ENCODE measurements around the gene ENAH.

DNA sequence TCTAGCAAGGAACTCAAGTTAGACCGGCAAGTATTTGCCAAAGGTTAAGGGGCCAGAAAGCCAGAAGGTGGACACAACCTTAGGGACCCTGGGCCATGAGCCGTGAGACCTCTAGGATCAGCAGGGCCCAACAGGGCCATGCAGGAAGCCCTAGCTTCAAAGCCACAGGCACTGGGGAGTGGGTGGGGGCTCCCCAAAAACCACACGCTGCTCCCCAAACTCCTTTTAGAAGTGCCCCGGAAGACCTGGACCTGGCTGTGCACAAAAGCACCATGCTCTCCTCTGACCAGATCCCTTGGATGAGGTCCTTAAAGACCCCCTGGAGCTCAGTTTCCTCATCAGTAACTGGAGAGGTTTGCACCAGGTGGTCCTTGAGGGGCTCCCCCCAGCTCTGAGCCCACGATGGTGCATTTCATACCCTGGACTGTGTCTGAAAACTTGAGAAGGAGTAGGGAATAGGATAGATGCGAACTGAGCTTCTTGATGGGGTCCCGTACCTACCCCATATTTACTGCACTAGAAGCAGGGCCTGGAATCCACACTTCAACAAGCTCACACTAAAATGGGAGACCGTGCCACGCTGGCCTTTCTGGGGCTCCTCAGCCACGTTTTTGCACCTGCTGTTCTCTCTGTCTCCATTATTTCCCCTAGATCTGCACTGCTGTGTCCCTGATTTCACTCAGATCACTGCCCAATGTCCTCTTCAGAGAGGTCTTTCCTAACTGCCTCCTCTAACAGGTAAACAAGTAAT, 184.5 kb downstream of the ENAH start:
- TF ChIP-seq, protein P1, sequence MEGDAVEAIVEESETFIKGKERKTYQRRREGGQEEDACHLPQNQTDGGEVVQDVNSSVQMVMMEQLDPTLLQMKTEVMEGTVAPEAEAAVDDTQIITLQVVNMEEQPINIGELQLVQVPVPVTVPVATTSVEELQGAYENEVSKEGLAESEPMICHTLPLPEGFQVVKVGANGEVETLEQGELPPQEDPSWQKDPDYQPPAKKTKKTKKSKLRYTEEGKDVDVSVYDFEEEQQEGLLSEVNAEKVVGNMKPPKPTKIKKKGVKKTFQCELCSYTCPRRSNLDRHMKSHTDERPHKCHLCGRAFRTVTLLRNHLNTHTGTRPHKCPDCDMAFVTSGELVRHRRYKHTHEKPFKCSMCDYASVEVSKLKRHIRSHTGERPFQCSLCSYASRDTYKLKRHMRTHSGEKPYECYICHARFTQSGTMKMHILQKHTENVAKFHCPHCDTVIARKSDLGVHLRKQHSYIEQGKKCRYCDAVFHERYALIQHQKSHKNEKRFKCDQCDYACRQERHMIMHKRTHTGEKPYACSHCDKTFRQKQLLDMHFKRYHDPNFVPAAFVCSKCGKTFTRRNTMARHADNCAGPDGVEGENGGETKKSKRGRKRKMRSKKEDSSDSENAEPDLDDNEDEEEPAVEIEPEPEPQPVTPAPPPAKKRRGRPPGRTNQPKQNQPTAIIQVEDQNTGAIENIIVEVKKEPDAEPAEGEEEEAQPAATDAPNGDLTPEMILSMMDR (IDR thresholded peaks at IDR 0.05; ENCODE audit: low read length): no peak
- no peak for TF ChIP-seq EZH2 (IDR thresholded peaks at IDR 0.05; ENCODE audit: borderline replicate concordance, low read length)
